AG04449 (cell line): ENCODE measurements around the gene ALOX12.
"Not testable (repeated sequence)": the region's sequence is repeated elsewhere in the genome, so short reads cannot be mapped to it uniquely, and the experiment has no call there.

Experiments
- CTCF ChIA-PET: fragments of 350-600 bp; formaldehyde crosslinking; extraction: SDS; loops from one replicate; lab custom pipeline; 2021; ENCODE audit warnings: antibody characterized with exemption; lab: Yijun Ruan, JAX
- POLR2A ChIA-PET: fragments of 400-600, 350-600 bp; formaldehyde crosslinking; extraction: SDS; loops from one replicate; lab custom pipeline; 2020; ENCODE audit warnings: antibody characterized with exemption, inconsistent platforms; lab: Yijun Ruan, JAX
- DNase-seq: peaks from one replicate; pipeline ENCODE4 v3.0.0-alpha.2; 2010; ENCODE audit warnings: low read depth, low spot score
- H3K4me3 ChIP-seq: 2 replicates; pipeline ENCODE4 v1.5.1; 2011; ENCODE audit warnings: low read depth, mild to moderate bottlenecking, control low read depth, low read length
- TF ChIP-seq, protein P1 (sequence below): IDR thresholded peaks from one replicate; pipeline ENCODE4 v1.5.1; 2011; ENCODE audit warnings: mild to moderate bottlenecking, moderate library complexity, low read length, control low read depth, inconsistent platforms; ENCODE audit not compliant: insufficient read depth; ENCODE audit errors: missing control alignments

ALOX12 gene

DNA sequence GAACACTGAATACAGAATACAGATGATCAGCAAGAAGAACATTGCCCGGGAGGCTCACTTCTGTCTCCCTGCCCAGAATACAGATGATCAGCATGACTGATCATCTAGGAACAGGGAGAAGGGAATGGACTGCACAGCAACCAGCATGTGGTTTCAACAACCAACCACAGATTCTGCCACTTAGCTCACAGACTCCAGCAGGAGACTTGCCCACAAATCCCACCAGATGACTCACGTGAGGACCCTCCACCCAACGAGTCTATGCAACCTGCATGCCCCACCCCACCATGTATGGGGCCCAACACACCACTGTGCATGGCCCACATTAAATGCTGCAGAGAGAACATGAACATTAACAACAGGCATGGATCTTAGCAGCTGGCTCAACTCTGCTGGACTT, 36.1 kb upstream of the ALOX12 start:
- TF ChIP-seq, protein P1, sequence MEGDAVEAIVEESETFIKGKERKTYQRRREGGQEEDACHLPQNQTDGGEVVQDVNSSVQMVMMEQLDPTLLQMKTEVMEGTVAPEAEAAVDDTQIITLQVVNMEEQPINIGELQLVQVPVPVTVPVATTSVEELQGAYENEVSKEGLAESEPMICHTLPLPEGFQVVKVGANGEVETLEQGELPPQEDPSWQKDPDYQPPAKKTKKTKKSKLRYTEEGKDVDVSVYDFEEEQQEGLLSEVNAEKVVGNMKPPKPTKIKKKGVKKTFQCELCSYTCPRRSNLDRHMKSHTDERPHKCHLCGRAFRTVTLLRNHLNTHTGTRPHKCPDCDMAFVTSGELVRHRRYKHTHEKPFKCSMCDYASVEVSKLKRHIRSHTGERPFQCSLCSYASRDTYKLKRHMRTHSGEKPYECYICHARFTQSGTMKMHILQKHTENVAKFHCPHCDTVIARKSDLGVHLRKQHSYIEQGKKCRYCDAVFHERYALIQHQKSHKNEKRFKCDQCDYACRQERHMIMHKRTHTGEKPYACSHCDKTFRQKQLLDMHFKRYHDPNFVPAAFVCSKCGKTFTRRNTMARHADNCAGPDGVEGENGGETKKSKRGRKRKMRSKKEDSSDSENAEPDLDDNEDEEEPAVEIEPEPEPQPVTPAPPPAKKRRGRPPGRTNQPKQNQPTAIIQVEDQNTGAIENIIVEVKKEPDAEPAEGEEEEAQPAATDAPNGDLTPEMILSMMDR, result no peak
- DNase-seq, result no peak
- H3K4me3 ChIP-seq, result no peak overlapping the region
- ChIA-PET POLR2A (no interaction called here), CTCF (interaction anchor here (1.2 kb wide), 1 partner anchor 49 kb away, joined by 3 read pairs; no protein-coding TSS in a partner anchor)

DNA sequence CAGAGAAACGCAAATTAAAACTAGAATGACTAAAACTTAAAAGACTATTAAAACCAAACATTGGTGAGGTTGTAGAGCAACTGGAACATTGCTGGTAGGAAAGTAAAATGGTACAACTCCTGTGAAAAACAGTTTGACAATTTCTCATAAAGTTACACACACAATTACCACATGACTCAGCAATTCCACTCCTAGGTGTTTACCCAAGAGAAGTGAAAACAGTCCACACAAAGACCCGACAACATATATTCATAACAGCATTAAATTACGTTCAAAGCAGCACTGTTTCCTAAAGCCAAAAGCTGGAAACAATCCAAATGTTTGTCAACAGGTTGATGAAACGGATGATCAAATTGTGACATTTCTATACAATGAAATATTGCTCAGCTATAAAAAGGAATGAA, 26.5 kb upstream of the ALOX12 start:
- CTCF ChIA-PET, result no interaction called here
- no peak overlapping the region for H3K4me3 ChIP-seq
- POLR2A ChIA-PET, result no interaction called here
- no peak for DNase-seq
- TF ChIP-seq, protein P1, result no peak

DNA sequence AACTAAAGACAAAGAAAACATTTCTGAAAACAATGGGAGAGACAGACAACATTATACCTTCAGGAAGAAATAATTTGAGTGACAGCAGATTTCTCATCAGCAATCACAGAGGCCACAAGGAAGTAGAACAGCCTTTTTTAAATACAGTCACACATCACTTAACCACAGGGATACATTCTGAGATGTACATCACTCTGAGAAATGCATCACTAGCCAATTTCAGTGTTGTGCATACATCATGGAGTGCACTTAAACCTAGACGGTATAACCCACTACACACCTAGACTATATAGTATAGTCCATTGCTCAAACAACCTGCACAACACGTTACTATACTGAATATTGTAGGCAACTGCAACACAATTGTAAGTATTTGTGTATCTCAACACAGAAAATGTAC, 24.9 kb upstream of the ALOX12 start:
- no peak for DNase-seq
- CTCF ChIA-PET, result no interaction called here
- POLR2A ChIA-PET, result no interaction called here
- TF ChIP-seq, protein P1, result no peak
- H3K4me3 ChIP-seq, result no peak overlapping the region

DNA sequence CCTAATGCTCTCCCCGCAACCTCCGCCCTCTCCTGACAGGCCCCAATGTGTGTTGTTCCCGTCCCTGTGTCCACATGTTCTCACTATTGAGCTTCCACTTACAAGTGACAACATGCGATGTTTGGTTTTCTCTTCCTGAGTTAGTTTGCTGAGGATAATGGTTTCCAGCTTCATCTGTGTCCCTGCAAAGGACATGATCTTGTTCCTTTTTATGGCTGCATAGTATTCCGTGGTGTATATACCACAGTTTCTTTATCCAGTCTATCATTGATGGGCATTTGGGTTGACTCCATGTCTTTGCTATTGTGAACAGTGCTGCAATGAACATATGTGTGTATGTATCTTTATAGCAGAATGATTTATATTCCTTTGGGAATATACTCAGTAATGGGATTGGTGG, 16.4 kb upstream of the ALOX12 start:
- H3K4me3 ChIP-seq, CTCF ChIA-PET, DNase-seq, POLR2A ChIA-PET: not testable (repeated sequence)

DNA sequence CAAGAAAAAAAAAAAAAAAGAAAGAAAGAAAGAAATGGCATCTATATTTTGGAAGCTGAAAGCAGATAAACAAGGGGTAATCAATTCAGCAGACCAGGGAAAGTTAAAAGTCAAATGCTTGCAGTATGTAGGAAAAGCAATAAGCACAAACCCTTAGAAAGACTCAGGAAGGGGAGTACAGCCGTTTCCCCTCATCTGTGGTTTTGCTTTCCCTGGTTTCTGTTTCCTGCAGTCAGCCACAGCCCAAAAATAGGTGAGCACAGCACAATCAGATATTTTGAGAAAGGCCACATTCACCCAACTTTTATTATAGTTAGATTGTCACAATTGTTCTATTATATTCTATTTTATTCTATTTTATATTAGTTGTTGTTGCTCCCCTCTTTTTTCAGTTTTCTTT, 14.4 kb upstream of the ALOX12 start:
- TF ChIP-seq, protein P1, result no peak
- no peak overlapping the region for H3K4me3 ChIP-seq
- ChIA-PET POLR2A (no interaction called here), CTCF (no interaction called here)
- no peak for DNase-seq

- no peak for DNase-seq
- CTCF ChIA-PET, result interaction anchor here (0.8 to 1.8 kb wide), 4 partner anchors 19 to 192 kb away, joined by 3 to 9 read pairs (median 5); no protein-coding TSS in a partner anchor
- no peak overlapping the region for H3K4me3 ChIP-seq
- POLR2A ChIA-PET, result no interaction called here
- TF ChIP-seq, protein P1, result no peak
These were observed 10.6 kb upstream of the ALOX12 start for GRCh38 chr17:6985266-6985665.

DNA sequence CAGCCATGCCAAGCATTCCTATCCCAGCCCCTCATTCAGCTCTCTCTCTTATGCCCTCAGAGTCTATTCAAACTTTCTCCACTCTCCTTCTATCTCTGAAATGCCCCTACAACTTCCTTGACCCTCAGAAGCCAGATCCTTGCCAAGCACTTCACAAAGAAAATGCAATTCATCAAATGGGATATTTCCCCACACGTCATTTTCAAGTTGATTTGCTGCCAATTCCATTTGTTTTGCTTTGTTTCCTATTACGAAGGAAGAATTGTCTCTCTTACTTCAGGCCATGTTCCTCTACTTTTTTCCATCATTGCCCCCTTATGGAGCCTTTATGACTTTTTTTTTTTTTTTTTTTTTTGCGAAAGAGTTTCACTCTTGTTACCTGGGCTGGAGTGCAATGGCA, 9.2 kb upstream of the ALOX12 start:
- TF ChIP-seq, protein P1, result no peak
- POLR2A ChIA-PET, result no interaction called here
- no peak overlapping the region for H3K4me3 ChIP-seq
- no peak for DNase-seq
- CTCF ChIA-PET, result interaction anchor here (1.8 kb wide), 1 partner anchor 18 kb away, joined by 9 read pairs; no protein-coding TSS in a partner anchor
